ENCODE data around the gene RFTN2.
"Not testable (repeated sequence)": the region's sequence is repeated elsewhere in the genome, so short reads cannot be mapped to it uniquely, and the experiment has no call there.

The RFTN2 gene

GRCh38 chr2:197674060-197674459 lies 1.3 kb downstream of the RFTN2 start:
- no peak for DNase-seq

GRCh38 chr2:197673606-197674005 lies 1.8 kb downstream of the RFTN2 start:
- DNase-seq: no peak

- DNase-seq: no peak
Observed at GRCh38 chr2:197673106-197673505, 2.3 kb downstream of the RFTN2 start.

GRCh38 chr2:197672371-197672893 lies 3.0 kb downstream of the RFTN2 start:
- DNase-seq: no peak

GRCh38 chr2:197669077-197669476 lies 6.3 kb downstream of the RFTN2 start:
- DNase-seq: no peak

GRCh38 chr2:197668296-197668695 lies 7.1 kb downstream of the RFTN2 start:
- DNase-seq: no peak

- no peak for DNase-seq
Observed at GRCh38 chr2:197666277-197666676, 9.1 kb downstream of the RFTN2 start.

- no peak for DNase-seq
Observed at GRCh38 chr2:197661626-197662025, 13.8 kb downstream of the RFTN2 start.

GRCh38 chr2:197657562-197657961 lies 17.8 kb downstream of the RFTN2 start:
- DNase-seq: no peak

GRCh38 chr2:197647961-197648690 lies 27.3 kb downstream of the RFTN2 start:
- DNase-seq: no peak

GRCh38 chr2:197641666-197642065 lies 33.7 kb downstream of the RFTN2 start:
- no peak for DNase-seq

GRCh38 chr2:197640571-197641122 lies 34.7 kb downstream of the RFTN2 start:
- not testable (repeated sequence) for DNase-seq

GRCh38 chr2:197633109-197633657 lies 42.2 kb downstream of the RFTN2 start:
- no peak for DNase-seq

- no peak for DNase-seq
Observed at GRCh38 chr2:197628043-197628500, 47.3 kb downstream of the RFTN2 start.

- DNase-seq: no peak
Observed at GRCh38 chr2:197626965-197627625, 48.3 kb downstream of the RFTN2 start.

GRCh38 chr2:197620133-197620532 lies 55.3 kb downstream of the RFTN2 start:
- no peak for DNase-seq

- peak; percentile 7 for DNase-seq
Observed at GRCh38 chr2:197615016-197615652, 60.3 kb downstream of the RFTN2 start.

- DNase-seq: no peak
Observed at GRCh38 chr2:197614532-197614931, 60.9 kb downstream of the RFTN2 start.

GRCh38 chr2:197613509-197613987 lies 61.8 kb downstream of the RFTN2 start:
- DNase-seq: no peak

GRCh38 chr2:197606180-197606579 lies 69.2 kb downstream of the RFTN2 start:
- no peak for DNase-seq

GRCh38 chr2:197604117-197604860 lies 71.1 kb downstream of the RFTN2 start:
- no peak for DNase-seq

GRCh38 chr2:197601726-197602125 lies 73.7 kb downstream of the RFTN2 start:
- DNase-seq: no peak

All from CD4-positive, alpha-beta T cell treated with Interleukin-12 subunit alpha and Interleukin-12 subunit beta, for 1 hour (primary cell).